OCI-M2 (cell line): ENCODE results near the gene PALD1.

Experiments used
- DNase-seq: peaks from one replicate; lab custom pipeline; 2025; ENCODE audit not compliant: unreplicated experiment; lab: John Stamatoyannopoulos, UW

Gene PALD1

DNA sequence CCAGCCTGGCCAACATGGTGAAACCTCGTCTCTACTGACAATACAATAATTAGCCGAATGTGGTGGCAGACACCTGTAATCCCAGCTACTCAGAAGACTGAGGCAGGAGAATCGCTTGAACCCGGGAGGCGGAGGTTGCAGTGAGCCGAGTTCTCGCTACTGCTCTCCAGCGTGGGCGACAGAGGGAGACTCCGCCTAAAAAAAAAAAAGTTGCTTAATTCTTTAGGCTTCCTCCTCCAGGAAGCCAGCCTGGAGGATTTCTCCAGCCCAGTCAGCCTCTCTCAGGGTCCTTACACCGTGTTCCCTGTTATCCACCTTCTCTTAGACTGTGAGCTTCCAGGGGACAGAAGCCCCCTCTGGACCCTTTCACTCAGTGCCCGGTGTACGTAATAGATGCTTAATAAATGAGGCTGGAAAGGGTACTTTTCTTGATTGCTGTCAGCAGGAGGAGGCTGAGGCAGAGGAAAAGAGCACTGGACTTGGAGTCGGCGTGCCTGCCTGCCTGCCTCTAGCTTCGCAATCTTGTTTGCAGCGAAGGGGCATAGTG lies 20.7 kb upstream of the PALD1 start:
- no peak for DNase-seq

DNA sequence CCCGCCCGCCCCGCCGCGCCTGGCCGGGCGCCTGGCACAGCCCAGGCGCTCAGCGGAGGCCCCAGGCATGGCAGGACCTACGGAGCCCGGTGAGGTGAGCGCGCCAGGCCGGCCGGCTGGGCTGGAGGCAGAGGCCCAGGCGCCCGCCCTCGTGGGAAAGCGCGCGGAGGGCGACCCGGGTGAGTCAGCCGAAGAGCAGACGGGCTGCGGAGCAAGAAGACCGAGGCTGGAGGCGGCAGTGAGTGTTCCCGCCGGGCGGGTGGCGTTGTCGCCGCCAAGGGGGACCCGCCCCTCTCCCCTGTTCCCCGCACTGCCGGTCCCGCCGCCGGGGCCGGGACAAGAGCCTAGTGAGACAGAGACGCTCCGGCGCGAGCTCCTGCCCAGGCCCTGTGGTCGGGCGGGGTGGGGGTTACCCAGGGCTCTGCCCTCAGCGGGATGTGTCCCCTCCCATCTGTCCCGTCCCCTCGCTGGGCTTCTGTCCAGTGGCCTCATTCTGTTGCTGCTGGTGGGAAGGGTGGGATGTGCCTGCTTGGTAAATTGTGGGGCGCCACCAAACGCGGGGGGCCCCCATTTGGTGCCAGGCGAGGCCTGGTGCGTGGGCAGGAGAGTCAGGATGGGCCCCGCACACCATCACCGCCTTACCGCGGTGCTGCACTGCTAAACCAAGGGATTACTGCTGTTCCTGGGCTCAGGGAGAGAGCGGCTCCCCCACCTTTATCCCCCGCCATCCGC lies 20.1 kb upstream of the PALD1 start:
- DNase-seq, result no peak

DNA sequence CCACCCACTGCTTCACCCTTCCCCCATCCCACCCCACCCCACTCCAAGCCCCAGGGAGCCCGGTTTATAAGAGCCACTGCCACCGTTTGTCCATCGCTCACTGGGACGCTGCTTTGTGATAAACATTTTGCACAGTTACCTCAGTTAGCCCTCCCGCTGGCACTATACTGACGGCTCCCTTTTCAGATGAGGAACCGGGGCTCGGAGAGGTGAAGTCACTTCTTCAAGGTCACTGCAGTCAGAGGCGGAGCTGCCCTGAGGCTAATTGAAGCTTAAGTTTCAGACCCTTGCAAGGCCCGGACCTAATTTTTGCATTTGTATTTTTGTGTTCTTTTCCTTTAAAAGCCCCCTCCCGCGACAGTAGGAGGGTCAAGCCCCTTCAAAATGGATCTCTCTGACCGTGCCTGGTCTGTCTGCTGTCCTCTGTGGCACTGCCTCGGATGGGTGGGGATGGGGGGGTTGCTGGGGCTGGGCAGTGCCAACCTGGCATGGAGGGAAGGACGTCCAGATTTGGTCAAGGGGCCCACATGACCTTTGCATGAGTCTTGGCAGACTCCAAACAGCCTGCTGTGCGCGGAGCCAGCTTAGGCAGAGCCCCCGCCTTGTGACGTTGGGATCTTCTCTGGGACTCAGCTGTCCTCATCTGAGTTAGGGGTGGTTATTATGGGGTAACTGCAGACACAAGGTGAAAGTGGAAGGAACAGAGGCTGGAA lies 19.4 kb upstream of the PALD1 start:
- no peak for DNase-seq

DNA sequence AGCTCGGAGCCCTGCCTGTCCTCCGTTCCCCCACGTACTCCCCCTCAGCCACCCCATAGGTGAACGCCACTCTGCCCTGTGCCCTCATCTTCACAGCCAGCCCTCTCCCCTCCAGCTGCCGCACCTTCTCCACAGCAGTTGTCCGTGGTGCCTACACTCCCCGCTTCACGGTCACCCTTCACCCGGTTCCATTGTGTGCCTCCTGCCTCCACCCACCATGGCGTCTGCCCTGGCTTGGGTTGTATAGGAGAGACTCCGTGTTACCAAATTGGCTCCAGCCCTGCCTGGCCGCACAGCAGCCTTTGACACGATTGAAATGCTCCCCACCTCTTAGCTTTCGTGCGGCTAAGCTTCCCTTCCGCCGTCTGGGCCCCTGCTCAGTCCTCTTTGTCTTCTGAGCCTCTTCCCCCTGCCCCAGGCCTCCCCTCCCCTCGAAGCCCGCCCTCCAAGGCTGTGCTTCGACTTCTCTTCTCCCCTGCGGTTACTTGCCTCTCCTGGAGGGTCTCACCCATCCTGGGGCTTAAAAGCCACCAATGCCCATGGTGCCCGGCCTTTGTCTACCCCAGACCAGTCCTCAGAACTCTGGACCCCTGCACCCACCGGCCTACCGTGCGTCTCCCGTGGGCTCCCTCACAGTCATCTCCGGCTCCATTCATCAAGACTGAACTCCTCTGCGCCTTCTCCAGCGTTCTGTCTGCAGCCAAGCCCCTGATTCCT lies 18.6 kb upstream of the PALD1 start:
- DNase-seq, result no peak

DNA sequence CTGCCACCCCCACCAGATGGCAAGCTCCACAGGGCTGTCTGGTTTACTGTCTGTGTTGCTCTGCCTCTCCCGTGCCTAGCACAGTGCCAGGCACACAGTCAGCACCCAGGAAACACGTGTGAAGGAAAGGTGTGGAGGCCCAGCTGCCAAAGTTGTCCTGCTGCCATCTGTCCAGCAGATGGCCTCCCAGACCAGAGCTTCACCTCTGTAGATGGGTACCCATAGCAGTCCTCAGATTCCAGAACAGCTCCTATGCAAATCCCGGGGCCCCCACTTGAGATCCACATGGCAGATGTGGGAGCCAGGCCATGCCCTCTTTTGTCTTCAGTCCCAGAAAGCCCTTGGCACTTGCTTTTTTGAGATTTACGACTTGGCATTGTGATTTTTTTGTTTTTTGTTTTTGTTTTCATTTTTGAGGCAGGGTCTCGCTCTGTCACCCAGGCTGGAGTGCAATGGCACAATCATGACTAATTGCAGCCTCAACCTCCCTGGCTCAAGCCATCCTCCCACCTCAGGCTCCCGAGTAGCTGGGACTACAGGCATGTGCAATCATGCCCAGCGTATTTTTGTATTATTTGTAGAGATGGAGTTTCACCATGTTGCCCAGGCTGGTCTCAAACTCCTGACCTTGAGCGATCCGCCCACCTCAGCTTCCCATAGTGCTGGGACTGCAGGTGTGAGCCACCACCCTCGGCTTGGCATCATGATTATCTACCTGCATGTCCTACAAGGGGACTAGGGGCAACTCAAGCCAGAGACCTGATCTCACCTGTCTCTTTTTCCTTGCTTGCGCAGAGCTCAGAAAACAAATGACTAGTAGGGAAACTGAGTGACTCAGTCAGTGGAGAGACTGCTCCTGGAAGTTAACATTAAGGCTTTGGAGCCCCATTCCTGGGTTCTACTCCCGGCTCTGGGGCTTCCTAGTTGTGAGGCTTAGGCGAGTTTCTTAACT lies 16.9 kb upstream of the PALD1 start:
- no peak for DNase-seq

DNA sequence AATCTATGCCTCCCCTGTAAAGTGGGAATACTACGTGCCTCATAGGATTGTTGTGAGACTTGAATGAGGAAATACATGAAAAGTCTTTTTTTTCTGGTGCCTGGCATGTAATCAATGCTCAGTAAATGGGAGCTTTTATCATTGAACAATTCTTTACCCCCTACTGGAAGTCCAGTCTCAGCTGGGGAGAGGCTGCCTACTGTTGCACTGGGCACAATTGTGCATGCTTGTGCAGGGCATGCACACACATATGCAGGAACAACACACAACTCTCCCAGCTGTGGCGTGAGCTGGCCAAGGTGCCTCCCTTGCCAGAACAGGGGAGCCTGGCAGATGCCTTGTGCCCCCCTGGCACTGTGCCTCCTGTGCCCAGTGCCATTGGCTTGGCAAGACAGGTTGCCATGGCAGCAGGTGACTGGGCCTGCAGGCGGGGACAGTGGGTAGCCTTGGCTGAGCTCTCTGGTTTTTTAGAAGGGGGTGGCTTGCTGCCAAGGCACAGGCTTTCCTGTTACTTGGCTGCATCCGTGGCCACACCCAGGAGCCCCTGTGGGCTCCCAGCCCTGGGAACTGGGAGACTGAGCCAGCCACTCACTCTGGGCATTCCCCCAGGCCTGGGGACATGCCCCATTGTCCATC lies 16.1 kb upstream of the PALD1 start:
- DNase-seq, result no peak

DNA sequence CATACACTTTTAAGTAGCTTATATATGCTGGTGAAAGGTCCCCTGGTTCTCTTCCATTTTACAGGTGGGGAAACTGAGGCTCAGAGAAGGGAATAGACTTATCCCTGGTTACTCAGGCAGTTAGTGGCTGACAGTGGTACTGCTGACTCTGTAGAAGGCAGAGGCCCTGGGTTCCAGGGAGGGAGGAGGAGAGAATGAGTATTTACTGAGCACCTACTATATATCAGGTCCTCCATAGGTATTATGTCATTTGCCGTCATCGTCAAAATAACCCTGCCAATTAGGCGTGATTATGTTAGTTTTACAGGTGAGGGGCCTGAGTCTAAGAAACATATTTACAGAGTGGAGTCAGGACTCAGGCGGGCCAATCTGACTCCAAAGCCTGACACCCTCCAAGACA lies 13.3 kb upstream of the PALD1 start:
- DNase-seq, result no peak

DNA sequence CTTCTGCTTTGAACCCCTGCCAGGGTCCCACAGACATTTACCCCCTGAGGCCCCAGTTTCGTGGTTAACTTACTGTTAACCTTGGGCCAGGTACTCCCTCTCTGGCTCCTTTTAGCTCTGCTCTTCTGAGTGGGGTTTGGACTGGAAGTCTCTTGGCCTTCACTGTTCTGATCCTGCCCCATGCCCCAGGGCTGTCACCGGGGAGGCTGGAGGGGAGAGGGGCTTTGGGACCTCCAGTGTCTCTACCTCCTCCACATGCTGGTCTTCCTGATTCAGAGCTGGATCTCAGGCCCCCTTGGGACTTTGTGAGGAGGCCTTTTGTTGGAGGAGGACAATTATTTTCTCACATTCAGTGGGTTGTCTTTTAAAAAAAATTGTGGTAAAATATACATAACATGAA lies 12.7 kb upstream of the PALD1 start:
- no peak for DNase-seq

DNA sequence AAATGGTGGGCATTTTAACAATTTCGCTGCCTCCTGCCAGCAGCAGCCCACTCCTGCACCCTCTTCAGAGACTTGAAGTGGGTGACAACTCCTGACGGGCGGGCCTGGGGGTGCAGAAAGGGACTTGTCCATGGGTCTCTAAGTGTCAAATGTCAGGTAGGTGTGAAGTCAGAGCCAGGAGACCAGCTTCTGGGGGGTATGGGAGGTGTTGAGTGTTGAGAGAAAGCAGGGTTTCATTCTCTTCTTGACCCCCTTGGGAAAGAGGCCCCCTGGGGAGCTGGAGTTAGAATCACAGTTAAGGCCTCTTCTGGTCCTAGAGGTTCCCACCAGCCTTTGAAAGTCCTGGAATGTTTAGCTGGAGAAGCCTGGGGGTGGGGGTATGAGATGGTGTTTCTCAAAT lies 11.6 kb upstream of the PALD1 start:
- DNase-seq, result no peak

DNA sequence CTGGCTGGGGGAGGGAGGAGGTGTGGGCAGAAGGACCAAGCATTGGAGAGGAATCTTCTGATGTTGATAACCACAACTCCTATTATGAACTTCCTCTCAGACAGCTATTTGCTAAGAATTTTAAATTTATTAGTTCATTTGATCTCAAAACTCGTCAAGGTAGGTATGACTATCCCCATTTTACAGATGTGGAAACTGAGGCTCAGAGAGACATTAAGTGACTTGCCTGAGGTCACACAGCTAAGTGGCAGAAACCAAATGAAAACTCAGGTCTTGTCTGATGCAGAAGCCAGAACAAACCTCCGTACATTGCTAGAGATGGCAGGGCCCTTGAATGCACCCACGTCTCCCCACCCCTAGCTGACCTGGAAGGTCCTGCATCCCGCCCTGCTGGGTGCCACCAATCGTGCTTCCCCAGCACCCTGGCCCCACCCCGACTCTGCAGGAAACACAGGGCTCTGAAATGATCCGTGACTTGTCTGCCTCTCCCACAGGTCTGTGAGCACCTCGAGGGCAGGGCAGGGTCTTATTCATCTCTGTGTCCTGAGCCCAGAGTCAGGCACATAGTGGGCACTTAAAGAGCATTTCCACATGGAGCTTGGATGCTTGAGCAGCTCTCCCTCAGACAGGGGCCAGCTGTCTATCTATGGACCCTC lies 5.6 kb upstream of the PALD1 start:
- DNase-seq, result no peak

DNA sequence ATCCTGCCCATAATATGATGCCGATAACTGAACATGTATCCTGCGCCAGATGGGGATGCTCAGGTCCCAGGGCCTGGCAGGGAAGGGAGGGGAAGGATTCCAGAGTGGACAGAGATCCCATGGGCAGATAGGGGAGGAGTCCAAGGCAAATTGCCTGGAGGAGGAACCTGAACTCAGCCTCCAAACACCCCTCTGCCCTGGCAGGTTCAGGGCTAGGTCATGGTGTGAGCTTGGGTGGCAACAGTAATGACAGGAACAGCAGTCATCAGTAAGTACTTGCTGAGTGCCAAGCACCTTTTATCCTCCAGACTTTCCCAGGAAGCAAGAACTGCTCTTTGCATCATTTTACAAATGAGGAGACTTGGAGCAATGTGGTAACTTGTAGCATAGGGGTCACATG lies 3.8 kb upstream of the PALD1 start:
- DNase-seq, result no peak

DNA sequence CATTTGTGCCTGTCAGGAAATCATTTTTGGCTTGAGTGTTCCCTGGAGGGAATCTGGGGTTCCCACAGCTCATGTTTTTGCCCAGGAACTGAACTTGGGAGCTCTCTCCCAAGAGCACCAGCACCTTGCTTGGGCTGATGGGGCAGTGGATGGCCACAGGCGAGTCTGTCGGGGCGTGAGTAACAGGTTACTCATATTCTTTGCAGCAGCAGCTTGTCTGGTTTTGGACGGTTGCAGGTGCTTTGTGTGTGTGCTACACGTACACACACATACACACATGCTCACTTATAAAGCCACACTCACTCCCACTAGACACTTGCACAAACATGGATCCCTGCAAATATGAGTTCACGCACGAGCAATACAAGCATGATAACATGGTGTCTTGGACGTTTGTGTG lies 2.9 kb upstream of the PALD1 start:
- DNase-seq, result no peak

DNA sequence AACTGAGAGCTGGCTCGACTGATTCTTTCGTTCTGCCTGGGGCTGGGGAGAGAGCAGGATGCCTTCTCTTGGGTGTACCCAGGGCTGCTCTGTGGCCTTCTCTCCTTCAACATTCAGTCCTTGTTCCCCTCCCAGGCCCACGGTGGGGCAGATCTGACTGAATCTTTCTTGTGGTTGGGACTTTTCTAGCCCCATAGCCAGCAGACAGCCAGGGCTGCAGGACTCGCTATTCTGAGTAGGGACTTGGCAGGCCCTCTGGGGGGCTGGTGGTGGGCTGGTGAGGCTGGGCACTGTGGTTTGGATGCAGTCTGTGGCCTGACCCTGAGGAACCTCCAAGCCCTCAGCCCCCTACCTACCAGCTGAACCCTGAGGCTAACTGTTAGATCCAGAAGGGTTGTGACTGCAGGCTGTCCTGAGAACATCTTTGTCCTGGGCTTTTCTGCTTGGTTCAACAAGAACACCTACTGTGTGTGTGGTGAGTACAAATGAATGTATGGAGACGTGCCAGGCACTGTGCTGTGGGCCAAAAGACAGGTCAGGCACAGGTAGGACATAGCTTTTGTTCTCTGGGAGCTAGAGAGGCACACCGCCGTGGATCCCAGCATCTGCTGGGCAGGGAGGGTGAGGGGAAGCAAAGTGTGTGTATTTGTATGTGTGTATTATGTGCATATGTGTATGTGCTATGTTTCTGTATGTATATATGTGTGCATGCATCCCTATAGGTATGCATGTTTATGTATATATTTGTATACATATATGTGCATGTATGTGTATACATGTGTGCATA lies 2.1 kb upstream of the PALD1 start:
- DNase-seq, result no peak

DNA sequence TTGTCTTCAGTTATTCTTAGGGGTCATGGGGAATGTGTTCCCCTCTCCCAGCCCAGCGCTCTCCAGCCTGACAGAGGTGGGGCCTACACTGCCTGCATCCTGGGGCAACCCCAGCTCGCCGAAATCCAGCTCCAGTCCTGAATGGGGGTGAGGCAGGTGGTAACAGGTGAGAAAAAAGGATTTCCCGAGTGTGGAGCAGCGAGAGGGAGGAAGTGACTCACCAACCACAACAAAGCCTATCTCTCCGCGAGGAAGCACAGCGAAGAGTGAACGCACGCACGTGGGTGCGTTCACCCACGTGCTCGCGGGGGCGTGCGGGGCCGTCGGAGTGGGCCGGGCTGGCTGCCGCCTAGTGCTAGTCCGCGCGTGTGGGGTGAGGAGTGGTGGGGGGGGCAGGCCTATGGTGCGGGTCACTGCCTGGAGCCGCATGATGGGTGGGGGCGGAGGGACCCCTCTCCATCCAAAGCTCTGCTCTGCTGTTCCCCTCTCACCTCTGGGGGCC lies 855 bp upstream of the PALD1 start:
- no peak for DNase-seq

DNA sequence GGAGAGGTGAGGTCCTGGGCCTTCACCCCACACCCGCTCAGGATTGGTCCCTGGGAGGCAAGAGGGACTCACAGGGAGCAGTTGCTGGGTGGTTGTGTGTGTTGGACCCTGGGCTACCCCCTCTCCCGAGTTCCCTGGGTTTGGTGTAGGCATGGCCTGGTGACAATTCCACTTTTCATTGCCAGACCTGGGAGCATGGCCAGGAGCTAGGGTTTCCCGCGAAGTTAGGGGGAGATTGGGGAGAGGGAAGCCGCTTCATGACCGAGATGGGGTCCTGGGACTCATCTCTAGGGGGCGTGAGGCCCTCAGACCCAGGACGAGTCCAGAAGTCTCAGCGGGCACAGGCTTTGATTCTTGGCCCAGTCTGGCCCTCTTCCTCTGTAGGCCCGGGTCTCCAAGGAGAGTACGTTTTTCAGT lies 606 bp downstream of the PALD1 start:
- DNase-seq, result no peak

DNA sequence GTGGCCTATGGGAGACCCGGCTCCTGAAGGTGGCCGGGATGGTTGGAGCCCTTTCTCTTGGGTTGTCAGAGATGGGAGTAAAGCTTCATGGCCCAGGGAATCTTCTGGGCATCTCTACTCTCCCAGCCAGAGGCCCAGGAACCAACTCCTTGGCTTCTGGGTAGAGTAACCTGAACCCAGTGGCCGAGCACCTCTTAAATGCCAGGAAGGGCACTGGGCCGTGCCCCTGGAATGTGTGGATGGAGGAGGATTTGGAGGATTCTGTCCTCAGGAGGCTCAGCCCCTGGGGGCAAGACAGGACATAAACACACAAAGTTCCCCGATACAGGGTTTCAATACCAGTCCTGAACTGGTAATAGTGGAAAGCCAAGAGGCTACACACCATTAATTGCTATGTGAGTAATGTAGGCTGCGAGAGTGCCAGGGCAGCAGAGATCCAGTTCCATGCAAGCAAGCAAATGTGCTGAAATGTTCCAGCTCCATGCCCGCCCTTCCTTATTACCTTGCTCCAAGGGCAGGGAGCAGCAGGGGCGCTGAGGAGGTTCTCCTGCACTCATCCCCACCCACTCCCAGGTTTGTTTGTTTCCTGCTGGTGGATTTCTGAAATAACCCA lies 1.2 kb downstream of the PALD1 start:
- DNase-seq, result no peak

DNA sequence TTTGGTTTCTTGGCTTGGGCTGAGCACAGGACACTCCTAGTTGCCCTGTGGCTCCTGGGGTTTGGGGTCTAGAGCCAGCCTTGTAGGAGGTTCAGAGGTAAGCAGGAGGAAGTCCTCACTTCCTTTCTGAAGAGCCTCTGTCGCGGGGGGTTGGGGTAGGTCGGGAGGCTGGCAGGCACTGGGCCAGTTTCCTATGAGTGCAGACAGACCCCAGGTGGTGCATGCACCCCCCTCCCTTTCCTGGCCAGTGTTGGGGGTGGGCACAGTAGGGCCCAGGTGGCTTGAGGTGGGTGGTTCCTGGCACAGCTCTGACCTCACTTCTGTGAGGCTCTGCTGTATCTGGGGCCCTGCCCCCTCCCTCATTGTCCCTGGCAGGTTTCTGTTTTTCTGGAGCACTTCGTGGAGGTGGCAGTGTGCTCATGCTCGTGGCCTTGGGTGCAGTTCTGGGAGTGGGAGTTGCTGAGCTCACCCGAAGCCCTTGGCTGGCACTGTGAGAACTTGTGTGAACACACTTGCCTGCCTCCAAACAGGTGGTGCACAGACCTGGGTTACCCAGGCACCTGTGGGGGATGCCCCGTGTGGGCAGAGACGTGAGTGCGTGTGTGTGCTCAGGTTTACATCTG lies 1.8 kb downstream of the PALD1 start:
- DNase-seq, result no peak

DNA sequence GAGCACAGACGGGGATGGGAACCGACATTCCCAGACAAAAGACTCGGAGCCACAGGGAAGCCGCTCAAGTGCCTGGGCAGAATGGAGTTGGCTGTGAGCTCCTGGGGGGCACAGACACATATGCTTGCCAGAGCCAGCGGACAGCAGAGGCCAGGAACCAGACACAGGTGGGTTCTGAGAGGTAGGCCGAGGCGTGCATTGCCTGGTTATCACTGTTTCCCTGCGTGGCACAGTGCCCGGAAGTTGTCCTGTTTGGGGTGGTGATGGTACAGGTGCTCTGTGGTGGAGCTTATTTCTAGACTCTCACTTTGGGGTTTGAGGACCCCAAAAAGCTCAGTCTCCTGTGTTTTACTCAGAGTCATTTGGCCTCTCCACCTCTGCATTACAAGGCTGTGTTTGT lies 2.5 kb downstream of the PALD1 start:
- no peak for DNase-seq
